ENCODE data around the gene SLC5A2. TPM values are rescaled to one million over a fixed set of nuclear protein-coding genes. Genes with fewer than 3 reads are reported as not detected.

Gene SLC5A2
- total and polyA plus RNA-seq, 2 of the 13 experiments (the other 11 are each of a cell fraction or from before 2014, with no cell fraction given): 0.24 to 0.97 TPM

DNA sequence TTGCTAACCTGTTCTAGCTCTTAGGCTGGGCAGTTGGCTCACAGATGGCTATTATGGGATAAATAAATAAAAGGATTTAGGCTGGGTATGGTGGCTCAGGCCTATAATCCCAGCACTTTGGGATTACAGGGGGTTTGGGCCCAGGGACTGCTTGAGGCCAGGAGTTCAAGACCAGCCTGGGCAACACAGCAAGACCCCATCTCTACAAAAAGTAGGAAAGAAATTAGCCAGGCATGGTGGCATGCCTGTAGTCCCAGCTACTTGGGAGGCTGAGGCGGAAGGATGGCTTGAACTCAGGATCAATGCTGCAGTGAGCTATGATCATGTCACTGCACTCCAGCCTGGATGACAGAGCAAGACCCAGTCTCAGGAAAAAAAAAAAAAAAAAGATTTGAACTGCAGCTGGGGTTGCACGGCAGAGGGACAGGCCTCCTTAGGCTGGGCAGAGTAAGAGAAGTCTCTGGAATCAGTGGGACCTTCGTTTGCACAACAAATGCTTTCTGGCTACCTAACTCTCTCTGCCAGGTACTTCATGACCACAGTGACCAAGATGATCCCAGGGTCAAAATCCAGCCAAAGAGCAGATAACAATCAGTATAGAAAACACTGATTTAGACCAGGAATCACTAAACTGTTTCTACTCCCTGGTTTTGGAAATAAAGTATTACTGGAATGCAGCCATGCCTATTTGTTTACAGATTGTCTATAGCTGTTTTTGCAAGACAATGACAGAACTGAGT, 18.5 kb downstream of the SLC5A2 start (continued):
- TF ChIP-seq ZNF407 (CRISPR knock-in tag; IDR thresholded peaks at IDR 0.05; ENCODE audit: not compliant biosample characterization) (no peak), ZNF557 (CRISPR knock-in tag; IDR thresholded peaks at IDR 0.05) (no peak), KLF15 (CRISPR knock-in tag; IDR thresholded peaks at IDR 0.05; ENCODE audit: borderline replicate concordance) (no peak), ZNF772 (CRISPR knock-in tag; IDR thresholded peaks at IDR 0.05) (no peak; the same call in 1 of the 2 replicates), NFE2L2 (IDR thresholded peaks at IDR 0.05; ENCODE audit: low read length) (no peak), ZNF816 (CRISPR knock-in tag; IDR thresholded peaks at IDR 0.05; ENCODE audit: borderline replicate concordance) (no peak), MIXL1 (CRISPR knock-in tag; IDR thresholded peaks at IDR 0.05) (0 out of 2 replicates have a peak, but pooled peaks have one; percentile 35), PCBP2 (optimal IDR thresholded peaks at IDR 0.05; ENCODE audit: low read depth, low read length, poor library complexity, severe bottlenecking) (no peak), MAFK (conservative IDR thresholded peaks at IDR 0.05 in 1 of 2, IDR thresholded peaks at IDR 0.05 in 1 of 2; ENCODE audit: low read length in 2 of 2) (no peak), GATAD1 (CRISPR knock-in tag; IDR thresholded peaks at IDR 0.05) (no peak), HNF4A (CRISPR knock-in tag; IDR thresholded peaks at IDR 0.05) (peak; percentile 87), HDAC6 (IDR thresholded peaks at IDR 0.05; ENCODE audit: low read depth, low read length) (no peak), AGO1 (IDR thresholded peaks at IDR 0.05; ENCODE audit: low read depth, low read length, poor library complexity, severe bottlenecking) (no peak), SMYD3 (CRISPR knock-in tag; IDR thresholded peaks at IDR 0.05) (no peak), EP300 (IDR thresholded peaks at IDR 0.05; ENCODE audit: low read depth in 2 of 2, low read length in 2 of 2) (no peak), EP300 (CRISPR knock-in tag; IDR thresholded peaks at IDR 0.05; ENCODE audit: borderline replicate concordance) (no peak), BRCA1 (CRISPR knock-in tag; IDR thresholded peaks at IDR 0.05) (no peak), NKX3-1 (CRISPR knock-in tag; IDR thresholded peaks at IDR 0.05) (no peak), ZNF260 (CRISPR knock-in tag; IDR thresholded peaks at IDR 0.05; ENCODE audit: borderline replicate concordance, low read depth) (no peak), MXI1 (IDR thresholded peaks at IDR 0.05; ENCODE audit: borderline replicate concordance, low read depth, low read length) (no peak)
- TF ChIP-seq, protein P1, sequence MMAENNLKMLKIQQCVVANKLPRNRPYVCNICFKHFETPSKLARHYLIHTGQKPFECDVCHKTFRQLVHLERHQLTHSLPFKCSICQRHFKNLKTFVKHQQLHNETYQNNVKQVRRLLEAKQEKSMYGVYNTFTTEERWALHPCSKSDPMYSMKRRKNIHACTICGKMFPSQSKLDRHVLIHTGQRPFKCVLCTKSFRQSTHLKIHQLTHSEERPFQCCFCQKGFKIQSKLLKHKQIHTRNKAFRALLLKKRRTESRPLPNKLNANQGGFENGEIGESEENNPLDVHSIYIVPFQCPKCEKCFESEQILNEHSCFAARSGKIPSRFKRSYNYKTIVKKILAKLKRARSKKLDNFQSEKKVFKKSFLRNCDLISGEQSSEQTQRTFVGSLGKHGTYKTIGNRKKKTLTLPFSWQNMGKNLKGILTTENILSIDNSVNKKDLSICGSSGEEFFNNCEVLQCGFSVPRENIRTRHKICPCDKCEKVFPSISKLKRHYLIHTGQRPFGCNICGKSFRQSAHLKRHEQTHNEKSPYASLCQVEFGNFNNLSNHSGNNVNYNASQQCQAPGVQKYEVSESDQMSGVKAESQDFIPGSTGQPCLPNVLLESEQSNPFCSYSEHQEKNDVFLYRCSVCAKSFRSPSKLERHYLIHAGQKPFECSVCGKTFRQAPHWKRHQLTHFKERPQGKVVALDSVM (CRISPR knock-in tag; IDR thresholded peaks at IDR 0.05): no peak
